ENCODE results near the gene RTTN. TPM values are rescaled to one million over a fixed set of nuclear protein-coding genes. Genes with fewer than 3 reads are reported as not detected.

The RTTN gene
- total RNA-seq, 2 experiments from 2014 or later = 19.8 to 29.7 TPM

DNA sequence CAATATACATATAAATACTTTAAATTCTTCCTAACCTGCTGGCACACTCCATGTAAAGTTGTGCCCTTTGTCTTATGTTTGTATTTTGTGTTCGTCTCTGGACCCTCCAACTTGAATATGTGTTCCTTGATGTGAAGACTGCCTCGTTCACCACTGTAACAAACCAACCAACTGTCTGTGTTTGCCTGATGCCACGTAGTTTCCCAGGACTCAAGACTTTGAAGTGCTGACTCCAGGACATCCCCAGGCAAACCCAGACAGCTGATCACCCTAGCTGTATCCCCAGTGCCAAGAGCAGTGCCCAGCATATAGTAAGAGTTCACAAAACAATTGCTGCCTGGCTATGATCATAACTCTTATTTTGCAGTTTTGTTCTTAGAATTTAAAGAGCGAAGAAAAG lies 242.3 kb downstream of the RTTN start:
- Histone ChIP-seq H3K27ac (ENCODE audit: low read depth, low read length, poor library complexity, severe bottlenecking) (no peak overlapping the region), H3K4me2 (ENCODE audit: low read length) (no peak overlapping the region), H3K4me1 (ENCODE audit: insufficient read depth, low read length, poor library complexity, severe bottlenecking) (no peaks in the 10 kb centered on the region), H3K4me3 (ENCODE audit: low read depth, low read length, poor library complexity, severe bottlenecking) (no peak overlapping the region), H4K20me1 (ENCODE audit: insufficient read depth, low read length) (no peaks in the 10 kb centered on the region), H3K9me3 (ENCODE audit: low read length) (no peaks in the 10 kb centered on the region), H3K9me2 (ENCODE audit: insufficient read depth, low read length) (no peaks in the 10 kb centered on the region), H2AFZ (ENCODE audit: low read length) (no peak overlapping the region), H3K36me3 (ENCODE audit: insufficient read depth, low read length) (no peaks in the 10 kb centered on the region), H3K79me2 (ENCODE audit: insufficient read depth, low read depth, low read length) (no peaks in the 10 kb centered on the region)
- POLR2A ChIA-PET = no interaction called here
- CTCF ChIA-PET (ENCODE audit: unreplicated experiment) = no interaction called here
- intact Hi-C loops (cut with micrococcal nuclease; ENCODE audit: unreplicated experiment) = no loop called here
- BruUV-seq (replicated peaks) = no TSS peak
- TF ChIP-seq EZH2phosphoT487 (IDR thresholded peaks at IDR 0.05; ENCODE audit: borderline replicate concordance, low read depth, low read length) = no peak
- TF ChIP-seq, protein P1, sequence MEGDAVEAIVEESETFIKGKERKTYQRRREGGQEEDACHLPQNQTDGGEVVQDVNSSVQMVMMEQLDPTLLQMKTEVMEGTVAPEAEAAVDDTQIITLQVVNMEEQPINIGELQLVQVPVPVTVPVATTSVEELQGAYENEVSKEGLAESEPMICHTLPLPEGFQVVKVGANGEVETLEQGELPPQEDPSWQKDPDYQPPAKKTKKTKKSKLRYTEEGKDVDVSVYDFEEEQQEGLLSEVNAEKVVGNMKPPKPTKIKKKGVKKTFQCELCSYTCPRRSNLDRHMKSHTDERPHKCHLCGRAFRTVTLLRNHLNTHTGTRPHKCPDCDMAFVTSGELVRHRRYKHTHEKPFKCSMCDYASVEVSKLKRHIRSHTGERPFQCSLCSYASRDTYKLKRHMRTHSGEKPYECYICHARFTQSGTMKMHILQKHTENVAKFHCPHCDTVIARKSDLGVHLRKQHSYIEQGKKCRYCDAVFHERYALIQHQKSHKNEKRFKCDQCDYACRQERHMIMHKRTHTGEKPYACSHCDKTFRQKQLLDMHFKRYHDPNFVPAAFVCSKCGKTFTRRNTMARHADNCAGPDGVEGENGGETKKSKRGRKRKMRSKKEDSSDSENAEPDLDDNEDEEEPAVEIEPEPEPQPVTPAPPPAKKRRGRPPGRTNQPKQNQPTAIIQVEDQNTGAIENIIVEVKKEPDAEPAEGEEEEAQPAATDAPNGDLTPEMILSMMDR (conservative IDR thresholded peaks at IDR 0.05; ENCODE audit: low read length) = no peak
- DNase-seq (ENCODE audit: low spot score) = no peak

DNA sequence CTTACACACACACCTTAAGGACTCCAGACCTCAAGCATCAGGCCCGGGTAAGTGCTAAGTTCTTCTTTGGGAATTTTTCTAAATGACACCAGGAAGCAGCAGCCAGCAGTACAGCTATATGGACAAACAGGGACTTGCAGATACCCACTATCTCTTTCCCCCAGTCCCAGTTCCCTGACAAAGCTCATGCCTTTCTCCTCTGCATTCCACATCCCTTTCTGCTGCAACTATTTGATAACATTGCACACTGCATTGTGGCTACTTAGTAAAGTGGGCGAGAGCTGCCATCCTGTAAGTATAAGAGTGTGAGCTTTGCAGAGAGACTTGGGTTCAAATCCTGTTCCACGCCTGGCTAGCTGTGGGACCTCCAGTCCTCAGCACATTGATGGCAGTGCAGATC lies 243.8 kb downstream of the RTTN start:
- H3K9me3 ChIP-seq (ENCODE audit: low read length) = no peaks in the 10 kb centered on the region
- no peak for DNase-seq (ENCODE audit: low spot score)
- H3K27ac ChIP-seq (ENCODE audit: low read depth, low read length, poor library complexity, severe bottlenecking) = no peak overlapping the region
- no TSS peak for BruUV-seq (replicated peaks)
- CTCF ChIA-PET (ENCODE audit: unreplicated experiment) = no interaction called here
- no peaks in the 10 kb centered on the region for H4K20me1 ChIP-seq (ENCODE audit: insufficient read depth, low read length)
- no peak overlapping the region for H3K4me2 ChIP-seq (ENCODE audit: low read length)
- intact Hi-C loops (cut with micrococcal nuclease; ENCODE audit: unreplicated experiment) = no loop called here
- H3K36me3 ChIP-seq (ENCODE audit: insufficient read depth, low read length) = no peaks in the 10 kb centered on the region
- H3K79me2 ChIP-seq (ENCODE audit: insufficient read depth, low read depth, low read length) = no peaks in the 10 kb centered on the region
- POLR2A ChIA-PET = no interaction called here
- H3K9me2 ChIP-seq (ENCODE audit: insufficient read depth, low read length) = no peaks in the 10 kb centered on the region
- H3K4me3 ChIP-seq (ENCODE audit: low read depth, low read length, poor library complexity, severe bottlenecking) = no peak overlapping the region
- H3K4me1 ChIP-seq (ENCODE audit: insufficient read depth, low read length, poor library complexity, severe bottlenecking) = no peaks in the 10 kb centered on the region
- H2AFZ ChIP-seq (ENCODE audit: low read length) = no peak overlapping the region
- TF ChIP-seq EZH2phosphoT487 (IDR thresholded peaks at IDR 0.05; ENCODE audit: borderline replicate concordance, low read depth, low read length) = no peak
- TF ChIP-seq, protein P1 (conservative IDR thresholded peaks at IDR 0.05; ENCODE audit: low read length) = no peak

DNA sequence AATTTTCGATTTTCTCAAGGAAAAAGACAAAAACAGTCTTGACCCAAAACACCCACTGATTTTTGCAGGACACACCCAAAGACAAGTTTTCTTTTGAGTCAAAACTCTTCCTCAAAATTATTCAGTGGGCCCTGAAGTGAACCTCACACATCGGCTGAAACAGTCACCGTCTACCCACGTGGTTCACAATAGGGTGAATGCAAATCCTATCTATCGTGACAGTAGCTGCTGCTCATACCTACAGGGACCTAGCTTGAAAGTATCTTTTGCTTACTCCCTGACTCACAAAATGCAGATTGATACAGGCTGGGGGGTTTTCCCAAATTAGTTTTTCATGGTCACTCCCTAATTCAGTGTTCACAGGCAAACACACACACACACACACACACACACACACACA lies 247.1 kb downstream of the RTTN start:
- ChIA-PET POLR2A (interaction anchor here (0.6 kb wide), 1 partner anchor 108 kb away, joined by 8 read pairs; no protein-coding TSS in a partner anchor), CTCF (ENCODE audit: unreplicated experiment) (interaction anchor here (0.5 kb wide), 1 partner anchor 577 kb away, joined by 3 read pairs; no protein-coding TSS in a partner anchor)
- Histone ChIP-seq H3K9me3 (ENCODE audit: low read length) (no peaks in the 10 kb centered on the region), H3K79me2 (ENCODE audit: insufficient read depth, low read depth, low read length) (no peaks in the 10 kb centered on the region), H3K27ac (ENCODE audit: low read depth, low read length, poor library complexity, severe bottlenecking) (no peak overlapping the region), H3K4me1 (ENCODE audit: insufficient read depth, low read length, poor library complexity, severe bottlenecking) (no peaks in the 10 kb centered on the region), H4K20me1 (ENCODE audit: insufficient read depth, low read length) (no peaks in the 10 kb centered on the region), H3K36me3 (ENCODE audit: insufficient read depth, low read length) (no peaks in the 10 kb centered on the region), H3K9me2 (ENCODE audit: insufficient read depth, low read length) (no peaks in the 10 kb centered on the region), H3K4me3 (ENCODE audit: low read depth, low read length, poor library complexity, severe bottlenecking) (no peak overlapping the region), H2AFZ (ENCODE audit: low read length) (no peak overlapping the region), H3K4me2 (ENCODE audit: low read length) (no peak overlapping the region)
- TF ChIP-seq EZH2phosphoT487 (IDR thresholded peaks at IDR 0.05; ENCODE audit: borderline replicate concordance, low read depth, low read length) = no peak
- TF ChIP-seq, protein P1 (conservative IDR thresholded peaks at IDR 0.05; ENCODE audit: low read length) = no peak
- DNase-seq (ENCODE audit: low spot score) = no peak
- intact Hi-C loops (cut with micrococcal nuclease; ENCODE audit: unreplicated experiment) = no loop called here
- no TSS peak for BruUV-seq (replicated peaks)

Data from OCI-LY7 (cell line).